EL (cell line): Measurements from ENCODE around the gene NLRC3.
A peak's percentile ranks its signal among the peaks of the same experiment; 100 is the strongest.

Experiments
- DNase-seq: peaks from one replicate; pipeline ENCODE4 v3.0.0-alpha.2; 2016

NLRC3 gene

GRCh38 chr16:3578610-3579551 is 1.7 kb upstream of the NLRC3 start:
- DNase-seq = peak; percentile 16

- DNase-seq = no peak
Measured at GRCh38 chr16:3578121-3578520, 918 bp upstream of the NLRC3 start.

- no peak for DNase-seq
Measured at GRCh38 chr16:3576211-3576610, 992 bp downstream of the NLRC3 start.

- no peak for DNase-seq
Measured at GRCh38 chr16:3575491-3575890, 1.7 kb downstream of the NLRC3 start.

- no peak for DNase-seq
Measured at GRCh38 chr16:3574195-3574594, 3.0 kb downstream of the NLRC3 start.

GRCh38 chr16:3573146-3573815 is 3.9 kb downstream of the NLRC3 start:
- DNase-seq = no peak

- DNase-seq = no peak
Measured at GRCh38 chr16:3570420-3571062, 6.7 kb downstream of the NLRC3 start.

GRCh38 chr16:3569851-3570250 is 7.4 kb downstream of the NLRC3 start:
- DNase-seq = no peak

GRCh38 chr16:3566990-3567389 is 10.2 kb downstream of the NLRC3 start:
- no peak for DNase-seq

- DNase-seq = no peak
Measured at GRCh38 chr16:3564889-3565141, 12.4 kb downstream of the NLRC3 start.

GRCh38 chr16:3564130-3564888 is 12.9 kb downstream of the NLRC3 start:
- DNase-seq = no peak

GRCh38 chr16:3562914-3563480 is 14.2 kb downstream of the NLRC3 start:
- DNase-seq = no peak

- no peak for DNase-seq
Measured at GRCh38 chr16:3561626-3562025, 15.6 kb downstream of the NLRC3 start.

- no peak for DNase-seq
Measured at GRCh38 chr16:3554351-3554928, 22.8 kb downstream of the NLRC3 start.

GRCh38 chr16:3553138-3553923 is 23.9 kb downstream of the NLRC3 start:
- DNase-seq = no peak

- no peak for DNase-seq
Measured at GRCh38 chr16:3550851-3551847, 26.1 kb downstream of the NLRC3 start.

GRCh38 chr16:3549906-3550305 is 27.3 kb downstream of the NLRC3 start:
- DNase-seq = no peak

- DNase-seq = no peak
Measured at GRCh38 chr16:3548859-3549258, 28.3 kb downstream of the NLRC3 start.

GRCh38 chr16:3548445-3548844 is 28.8 kb downstream of the NLRC3 start:
- DNase-seq = no peak

- no peak for DNase-seq
Measured at GRCh38 chr16:3546986-3547682, 30.1 kb downstream of the NLRC3 start.
